Parietal lobe (tissue), 1 donor: ENCODE data around the gene LLCFC1. TPM values are rescaled to one million over a fixed set of nuclear protein-coding genes. Genes with fewer than 3 reads are reported as not detected.

Experiments used
- total RNA-seq: library from RNA; depleted of rRNA; stranded (reverse); fragments of >200 nt; gene quantifications from one replicate; pipeline ENCODE4 v1.2.3, GENCODE V29; 2014

LLCFC1 gene
- not detected for total RNA-seq

GRCh38 chr7:142939226-142939910, at the start of gene LLCFC1:
Gene LLCFC1, plus strand, starts transcription at chr7:142939484. Its CDS starts 138 bp downstream, at chr7:142939622.

GRCh38 chr7:142933624-142934023, 5.7 kb upstream of the LLCFC1 start, which contains the start of gene TRPV5:
Gene TRPV5, minus strand, starts transcription at chr7:142933746. Its CDS starts 287 bp downstream, at chr7:142933459.

GRCh38 chr7:142961973-142962926, 23.0 kb downstream of the LLCFC1 start, which contains the start of gene KEL:
Gene KEL, minus strand, starts transcription at chr7:142962363. Its CDS starts 157 bp downstream, at chr7:142962206.

Other genes starting within 250 kb of the LLCFC1 start
- not detected for gene PRSS1, start 190.0 kb upstream of the LLCFC1 start, total RNA-seq
- gene PRSS2, start 168.5 kb upstream of the LLCFC1 start, total RNA-seq: not detected
- gene EPHB6, start 84.4 kb upstream of the LLCFC1 start, total RNA-seq: 57.3 TPM
- gene TRPV6, start 53.7 kb upstream of the LLCFC1 start, total RNA-seq: 0.94 TPM
- gene TRPV5, start 5.7 kb upstream of the LLCFC1 start, total RNA-seq: 0.31 TPM
- gene KEL, start 22.9 kb downstream of the LLCFC1 start, total RNA-seq: 3.8 TPM
- gene OR9A2, start 87.6 kb downstream of the LLCFC1 start, total RNA-seq: 5.6 TPM
- not detected for gene OR6V1, start 112.9 kb downstream of the LLCFC1 start, total RNA-seq
- not detected for gene PIP, start 192.6 kb downstream of the LLCFC1 start, total RNA-seq
- gene TAS2R39, start 243.9 kb downstream of the LLCFC1 start, total RNA-seq: not detected